ENCODE measurements around the gene MTERF4.

DNA sequence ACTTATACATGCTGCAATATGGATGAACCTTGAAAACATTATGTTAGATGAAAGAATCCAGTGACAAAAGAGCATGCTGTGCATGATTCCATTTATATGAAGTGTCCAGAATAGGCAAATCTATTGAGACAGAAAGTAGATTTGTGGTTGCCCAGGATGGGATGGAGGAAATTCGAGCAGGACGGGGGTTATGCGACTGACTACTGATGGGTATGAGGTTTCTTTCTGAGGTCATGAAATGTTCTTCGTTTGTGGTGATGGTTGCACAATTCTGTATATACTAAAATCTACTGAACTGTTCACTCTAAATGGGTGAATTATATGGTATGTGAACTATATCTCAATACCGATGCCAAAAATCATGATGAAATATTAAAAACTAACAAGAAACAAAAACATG is 18.9 kb upstream of the MTERF4 start:
- TF ChIP-seq POLR2A (IDR thresholded peaks at IDR 0.05; ENCODE audit: low read length), result no peak
- TF ChIP-seq GATA1 (IDR thresholded peaks at IDR 0.05; ENCODE audit: low read depth, low read length), result no peak

All from erythroblast (primary cell).